ENCODE measurements around the gene ADAMTS13. TPM values are rescaled to one million over a fixed set of nuclear protein-coding genes. Genes with fewer than 3 reads are reported as not detected.

The ADAMTS13 gene
- total and polyA plus RNA-seq, 9 of the 15 experiments (the other 6 are each of a cell fraction or from before 2014, with no cell fraction given), result 0.03 to 0.20 (median 0.04) TPM; not detected in 4

- Histone ChIP-seq H3K4me3 (no peak overlapping the region), H3K36me3 (ENCODE audit: control insufficient read depth, insufficient read depth, low read length) (no peaks in the 10 kb centered on the region), H3K4me2 (ENCODE audit: insufficient read depth, low read length) (no peak overlapping the region), H3K4me1 (replicated peaks in 1 of 2; ENCODE audit: control insufficient read depth in 2 of 2, insufficient read depth in 2 of 2, low read length in 2 of 2) (peaks cover 5 to 39% of the 10 kb centered on the region in 2 experiments; a peak in 3 of 5 replicates), H3K27ac (ENCODE audit: extremely low read depth, low read depth, low read length) (no peak overlapping the region), H3K79me2 (ENCODE audit: control insufficient read depth, insufficient read depth, low read length) (no peaks in the 10 kb centered on the region), H3K9ac (ENCODE audit: insufficient read depth in 1 of 2, low read depth in 2 of 2, low read length in 2 of 2) (no peak overlapping the region), H3K9me3 (replicated peaks; ENCODE audit: control insufficient read depth, insufficient read depth, low read depth, low read length) (no peaks in the 10 kb centered on the region), H2AFZ (ENCODE audit: low read depth, low read length) (no peak overlapping the region), H3K9me1 (ENCODE audit: control insufficient read depth, insufficient read depth, low read length) (peaks cover 11% of the 10 kb centered on the region), H4K20me1 (replicated peaks; ENCODE audit: control insufficient read depth, insufficient read depth, low read length) (peaks cover 11% of the 10 kb centered on the region), H3K27me3 (ENCODE audit: control insufficient read depth in 2 of 2, insufficient read depth in 2 of 2, low read length in 2 of 2) (peaks cover 15 to 60% of the 10 kb centered on the region in 2 experiments; a peak in 4 of 5 replicates)
- ATAC-seq (no peak), FAIRE-seq (no peak), DNase-seq (ENCODE audit: extremely low read depth in 1 of 4, low spot score in 3 of 4) (no peak)
- CTCF ChIA-PET (ENCODE audit: low intra/inter-chr PET ratio), result no interaction called here
- TF ChIP-seq NR4A1 (CRISPR knock-in tag; IDR thresholded peaks at IDR 0.05), result no peak
- no peak for TF ChIP-seq NR4A1 (tag; IDR thresholded peaks at IDR 0.05)
- no peak for TF ChIP-seq PATZ1 (CRISPR knock-in tag; IDR thresholded peaks at IDR 0.05; ENCODE audit: borderline replicate concordance)
- TF ChIP-seq RFX5 (IDR thresholded peaks at IDR 0.05; ENCODE audit: low read depth, low read length), result no peak
- no peak for TF ChIP-seq ZNF778 (CRISPR knock-in tag; IDR thresholded peaks at IDR 0.05)
- no peak for TF ChIP-seq TARDBP (IDR thresholded peaks at IDR 0.05)
- no peak for TF ChIP-seq THRB (CRISPR knock-in tag; conservative IDR thresholded peaks at IDR 0.05)
- TF ChIP-seq ZEB2 (IDR thresholded peaks at IDR 0.05), result no peak
- no peak for TF ChIP-seq FOXJ2 (tag; IDR thresholded peaks at IDR 0.05)
- TF ChIP-seq RBM15 (IDR thresholded peaks at IDR 0.05; ENCODE audit: insufficient read depth, low read length), result no peak
- WGBS (ENCODE audit: insufficient coverage, low coverage, missing lambda C conversion rate), result 3% methylated on average over 10 of the region's 11 CpGs
- in situ Hi-C loops (cut with MboI) (no loop called here), intact Hi-C loops (cut with micrococcal nuclease) (no loop called here)
- BruUV-seq (replicated peaks), result no TSS peak
- POLR2A ChIA-PET, result no interaction called here
Measured at GRCh38 chr9:133455936-133456335, 33.8 kb downstream of the ADAMTS13 start.
